Fibroblast of skin of left biceps (primary cell): Measurements from ENCODE around the gene EDEM3.
"Not testable (repeated sequence)": the region's sequence is repeated elsewhere in the genome, so short reads cannot be mapped to it uniquely, and the experiment has no call there.

Experiments used
- DNase-seq, 2 experiments: peaks; one replicate each; pipeline ENCODE4 v3.0.0-alpha.2; 2013; ENCODE audit warnings: low read depth in 2 of 2

The EDEM3 gene

DNA sequence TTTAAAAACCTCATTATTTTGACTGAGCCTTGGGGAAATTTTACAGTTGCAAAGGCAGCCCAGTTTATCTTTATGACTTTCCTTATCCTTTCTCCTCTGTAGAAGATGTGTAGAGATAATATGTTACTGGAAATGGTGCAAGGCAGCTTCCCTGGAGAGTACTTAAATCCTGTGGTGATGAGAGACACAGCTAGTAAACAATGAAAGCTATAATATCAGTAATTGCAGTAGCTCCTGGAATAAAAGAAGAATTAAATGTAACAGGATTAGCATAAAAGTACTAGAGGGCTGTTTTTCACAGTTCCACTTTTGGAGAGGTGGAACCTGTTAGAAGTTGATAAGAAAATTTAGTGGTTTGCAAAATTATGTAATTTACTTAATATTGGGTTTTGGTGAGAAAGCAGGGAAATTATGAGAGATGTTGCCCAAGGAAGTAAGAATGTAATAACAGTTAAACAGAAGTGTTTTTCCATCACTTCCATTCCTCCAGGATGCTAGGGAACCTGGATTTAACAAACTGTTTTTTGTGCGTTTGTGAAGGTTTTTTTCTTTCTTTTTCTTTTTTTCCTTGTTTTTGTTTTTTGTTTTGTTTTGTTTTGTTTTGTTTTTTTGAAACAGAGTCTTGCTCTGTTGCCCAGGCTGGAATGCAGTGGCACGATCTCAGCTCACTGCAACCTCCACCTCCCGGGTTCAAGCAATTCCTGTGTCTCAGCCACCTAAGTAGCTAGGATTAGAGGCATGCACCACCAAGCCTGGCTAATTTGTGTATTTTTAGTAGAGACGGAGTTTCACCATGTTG lies 15.7 kb upstream of the EDEM3 start:
- DNase-seq = no peak

DNA sequence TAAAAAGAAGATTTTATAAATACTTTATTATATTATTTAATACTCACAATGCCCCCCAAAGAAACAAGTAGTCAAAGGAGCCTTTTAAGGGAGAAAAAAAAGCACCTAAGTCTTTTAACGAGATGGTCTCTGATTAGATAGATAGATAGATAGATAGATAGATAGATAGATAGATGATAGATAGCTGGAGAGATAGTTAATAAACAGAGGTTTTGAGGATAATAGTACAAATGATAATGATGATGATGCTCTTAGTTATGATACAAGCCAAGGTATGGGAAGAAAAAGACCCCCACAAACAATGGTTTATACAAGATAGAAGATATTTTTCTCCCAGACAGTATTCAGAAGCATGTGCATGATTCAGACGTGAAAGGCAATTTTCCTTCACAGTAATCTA lies 14.6 kb upstream of the EDEM3 start:
- DNase-seq = no peak

DNA sequence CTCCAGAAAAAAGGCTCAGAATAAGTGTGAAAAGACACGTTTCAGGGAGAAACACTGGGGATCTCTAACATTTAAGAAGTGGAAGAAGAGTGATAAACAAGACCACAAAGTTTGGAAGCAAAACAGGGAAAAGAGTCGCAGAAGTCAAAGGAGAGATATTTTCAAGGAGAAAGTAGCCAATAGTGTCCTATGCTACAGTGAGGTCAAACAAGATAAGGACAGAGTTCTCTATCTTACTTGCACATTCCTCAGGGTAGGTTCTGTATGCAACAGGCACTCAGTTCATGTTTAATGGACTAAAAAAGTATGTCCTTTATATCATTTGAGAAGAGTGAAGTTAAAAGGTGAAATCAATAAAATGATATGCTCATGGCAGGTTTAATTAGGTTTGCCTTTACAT lies 13.8 kb upstream of the EDEM3 start:
- no peak for DNase-seq

DNA sequence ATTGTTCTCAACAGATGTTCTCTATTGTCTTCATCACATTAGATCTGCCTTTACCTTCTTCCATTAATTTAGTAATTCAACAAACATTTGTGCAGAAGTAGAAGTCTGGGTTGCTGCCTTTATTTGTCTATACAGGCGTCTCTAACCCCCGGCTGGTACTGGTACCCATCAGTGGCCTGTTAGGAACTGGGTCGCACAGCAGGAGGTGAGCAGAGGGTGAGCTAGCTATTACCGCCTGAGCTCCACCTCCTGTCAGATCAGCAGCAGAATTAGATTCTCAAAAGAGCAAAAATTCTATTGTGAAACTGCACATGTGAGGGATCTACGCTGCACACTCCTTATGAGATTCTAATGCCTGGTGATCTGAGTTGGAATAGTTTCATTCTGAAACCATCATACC lies 12.9 kb upstream of the EDEM3 start:
- DNase-seq = no peak

DNA sequence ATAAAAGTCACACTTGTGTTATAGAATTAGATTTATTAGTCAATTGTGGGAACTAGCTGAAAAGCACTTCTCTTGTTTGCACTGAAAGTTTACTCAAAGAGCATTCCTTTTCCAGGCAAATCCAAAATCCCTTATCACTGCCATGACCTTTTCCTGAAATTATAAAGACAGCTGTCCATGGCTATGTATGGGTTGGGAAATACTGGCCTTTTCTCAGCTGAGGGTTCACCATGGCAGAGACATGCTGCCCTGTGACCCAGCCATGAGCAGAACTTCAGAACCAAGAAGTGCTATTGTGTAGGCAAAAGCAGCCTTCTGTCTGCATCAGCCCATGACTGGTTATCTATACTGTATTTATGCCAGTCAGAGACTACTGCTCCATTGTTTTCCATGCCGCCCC lies 9.8 kb upstream of the EDEM3 start:
- DNase-seq = no peak

DNA sequence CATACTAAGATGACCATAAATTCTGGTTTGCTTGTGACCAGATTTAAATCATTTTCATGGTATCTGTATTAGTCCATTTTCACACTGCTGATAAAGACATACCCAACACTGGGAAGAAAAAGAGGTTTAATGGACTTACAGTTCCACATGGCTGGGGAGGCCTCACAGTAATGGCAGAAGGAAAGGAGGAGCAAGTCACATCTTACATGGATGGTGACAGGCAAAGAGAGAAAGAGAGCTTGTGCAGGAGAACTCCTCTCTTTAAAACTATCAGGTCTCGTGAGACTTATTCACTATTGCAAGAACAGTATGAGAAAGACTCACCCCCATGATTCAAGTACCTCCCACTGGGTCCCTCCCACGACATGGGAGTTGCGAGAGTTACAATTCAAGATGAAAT lies 8.9 kb upstream of the EDEM3 start:
- DNase-seq = not testable (repeated sequence)

DNA sequence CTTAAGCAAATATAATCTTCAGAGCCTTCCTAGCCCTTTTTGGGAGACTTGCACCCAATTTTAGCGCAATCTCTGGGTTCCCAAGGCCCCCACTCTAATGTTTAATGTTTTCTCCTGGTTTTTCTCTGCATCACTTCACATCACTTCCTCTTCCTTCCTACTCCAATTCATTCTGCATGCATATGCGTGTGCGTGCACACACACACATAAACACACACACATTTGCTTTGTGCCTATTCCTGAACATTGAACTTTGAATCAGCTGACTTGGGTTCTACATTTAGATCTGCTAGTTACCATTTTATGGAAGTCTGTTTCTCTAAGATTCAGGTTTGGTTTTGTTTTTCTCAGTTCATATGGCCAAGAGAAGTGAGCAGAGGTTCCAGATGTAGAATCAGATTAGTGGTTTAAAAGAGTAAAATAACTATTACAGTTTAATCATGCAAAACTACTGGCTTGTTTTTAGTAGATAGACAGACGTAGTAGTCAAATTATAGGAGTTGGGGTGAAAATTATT lies 7.4 kb upstream of the EDEM3 start:
- no peak for DNase-seq

DNA sequence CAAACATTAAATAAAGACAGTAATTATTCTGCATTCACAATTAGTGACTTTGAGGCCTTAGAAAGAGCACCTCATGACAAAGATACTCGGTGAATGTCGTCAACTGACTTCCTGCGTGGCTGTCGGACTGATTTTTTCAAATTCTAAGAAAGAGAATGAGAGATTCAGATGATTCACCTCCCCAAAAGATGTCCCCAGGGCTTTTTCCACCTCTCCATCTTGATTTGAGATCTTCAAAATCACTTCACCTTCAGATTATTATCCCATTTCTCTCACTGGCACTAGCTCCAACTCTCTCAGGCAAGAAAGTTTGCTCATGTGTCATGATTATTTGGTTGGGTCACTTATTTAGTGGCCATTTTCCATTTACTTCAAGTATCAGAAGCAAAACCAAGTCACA lies 5.0 kb upstream of the EDEM3 start:
- no peak for DNase-seq

DNA sequence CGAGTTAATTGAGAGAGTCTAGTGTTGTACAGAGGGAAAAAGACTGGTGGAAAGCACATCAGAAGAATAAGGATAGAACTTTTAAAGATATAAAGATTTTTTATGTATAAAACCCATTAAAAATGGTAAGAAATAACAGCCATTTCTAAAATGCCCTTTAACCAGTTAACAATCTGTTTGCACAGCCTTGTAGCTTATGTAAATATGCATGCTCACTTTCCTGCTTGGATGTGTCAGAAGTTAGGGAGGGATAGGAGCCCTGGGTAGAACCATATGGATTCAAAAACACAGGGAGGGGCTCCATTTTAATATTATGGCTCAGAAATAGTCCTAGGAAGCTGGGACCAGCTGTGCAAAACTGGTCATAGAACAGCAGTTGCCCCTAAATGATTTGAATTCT lies 4.5 kb upstream of the EDEM3 start:
- no peak for DNase-seq

DNA sequence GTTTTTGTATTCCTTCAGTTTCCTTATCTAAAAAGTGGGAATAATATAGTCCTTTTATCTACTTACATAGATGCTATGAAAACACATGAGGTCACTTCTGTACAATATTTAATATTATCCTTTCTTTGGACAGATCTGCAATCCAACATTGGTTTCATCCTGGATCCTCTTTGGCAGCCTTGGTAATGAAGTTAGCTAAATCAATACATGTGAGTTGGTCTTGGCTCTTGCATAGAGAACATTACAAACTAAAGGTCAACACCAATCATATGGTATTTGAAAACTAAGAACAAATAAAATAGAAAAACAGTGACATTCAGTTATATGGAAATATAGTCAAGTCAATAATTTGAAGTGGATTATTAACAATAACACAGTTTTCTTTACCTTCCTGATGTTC lies 3.2 kb upstream of the EDEM3 start:
- DNase-seq = no peak

DNA sequence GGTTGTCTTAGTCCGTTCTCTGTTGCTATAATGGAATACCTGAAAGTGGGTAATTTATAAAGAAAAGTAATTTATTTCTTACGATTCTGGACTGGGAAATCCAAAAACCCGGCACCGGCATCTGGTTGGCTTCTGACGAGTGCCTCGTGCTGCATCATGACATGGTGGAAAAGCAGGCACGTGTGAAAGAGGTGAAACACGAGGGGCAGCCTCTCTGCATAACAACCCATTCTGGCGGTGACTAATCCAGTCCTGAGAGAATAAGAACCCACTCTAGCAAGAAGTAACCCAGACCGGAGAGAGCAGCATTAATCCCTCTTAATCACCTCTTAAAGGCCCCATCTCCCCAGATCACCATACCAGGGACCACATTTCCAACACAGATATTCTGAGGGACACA lies 2.7 kb upstream of the EDEM3 start:
- DNase-seq = no peak

DNA sequence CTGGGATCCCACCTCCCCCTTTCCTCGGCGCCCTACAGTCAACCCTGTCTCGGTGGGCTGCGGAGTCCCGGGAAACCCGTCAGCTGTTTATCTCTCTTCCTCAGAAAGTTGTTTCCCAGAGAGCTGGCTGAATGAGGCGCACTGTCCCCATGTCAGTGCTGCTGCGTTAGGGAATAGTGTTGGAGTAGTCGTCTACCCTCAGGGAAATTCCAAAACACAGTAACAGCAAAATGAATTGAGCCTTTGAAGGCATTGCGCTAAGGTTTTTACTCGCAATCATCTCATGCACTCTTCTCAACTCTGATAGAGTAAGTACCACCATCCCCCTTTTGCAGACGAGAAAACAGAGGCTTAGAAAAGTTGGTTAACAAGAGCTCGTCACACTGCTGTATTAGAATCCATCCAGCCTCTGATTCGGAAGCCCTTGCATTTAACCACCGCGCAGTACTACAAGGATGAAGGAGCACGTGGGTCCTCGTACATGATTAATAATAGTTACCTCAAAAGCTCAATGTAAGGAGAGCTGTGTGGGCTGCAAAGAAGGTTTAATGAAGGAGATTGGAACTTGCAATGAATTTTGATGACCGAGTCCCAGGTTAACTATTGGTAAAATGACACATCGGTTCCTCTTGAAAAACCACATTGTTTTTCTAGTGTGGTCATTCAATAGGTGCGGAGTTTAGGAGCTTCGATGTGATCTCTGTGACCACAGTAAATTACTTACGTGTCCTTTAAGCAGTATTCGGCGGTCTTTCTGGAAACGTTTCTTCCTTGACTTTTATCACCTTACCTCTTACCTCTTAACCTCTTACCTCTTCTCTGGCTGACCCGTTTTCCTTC lies 788 bp upstream of the EDEM3 start:
- no peak for DNase-seq

DNA sequence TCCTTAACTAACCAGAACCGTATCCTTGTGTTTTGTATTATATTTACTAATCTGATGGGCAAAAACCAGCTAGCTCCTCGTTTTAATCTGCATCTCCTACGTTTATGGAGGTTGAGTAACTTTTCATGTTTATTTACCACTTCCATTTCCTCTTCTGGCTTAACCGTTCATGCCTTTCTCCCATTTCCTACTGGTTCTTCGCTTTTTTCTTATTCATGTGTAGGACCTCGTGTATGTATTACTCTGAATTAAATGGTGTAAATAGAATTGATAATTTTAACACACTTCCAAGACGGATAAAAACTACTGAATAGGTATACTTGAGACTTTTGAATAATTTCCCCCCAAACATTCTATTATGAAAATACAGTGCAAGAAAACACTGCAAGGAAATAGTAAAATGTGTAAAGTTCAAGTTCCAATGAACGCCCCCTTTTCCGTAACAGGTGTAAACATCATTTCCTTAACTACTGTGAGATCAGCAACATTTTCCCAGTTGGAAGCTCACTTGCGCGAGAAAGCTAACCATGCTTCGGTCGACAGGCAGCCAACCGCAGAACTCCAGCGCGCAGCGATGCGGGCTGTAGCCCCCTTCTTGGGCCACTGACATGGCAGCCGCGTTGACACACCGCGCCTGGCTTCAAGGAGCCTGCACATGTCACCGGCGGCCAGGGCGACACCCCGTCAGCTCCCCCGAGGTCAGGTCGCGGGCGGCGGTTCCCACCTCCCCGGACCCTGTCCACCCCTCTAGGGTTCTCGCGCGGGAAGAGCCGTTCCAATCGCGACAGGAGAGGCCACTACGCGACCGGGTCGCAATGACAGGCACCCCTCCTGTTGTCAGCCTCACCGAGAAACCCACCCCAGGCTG lies 816 bp downstream of the EDEM3 start:
- no peak for DNase-seq

DNA sequence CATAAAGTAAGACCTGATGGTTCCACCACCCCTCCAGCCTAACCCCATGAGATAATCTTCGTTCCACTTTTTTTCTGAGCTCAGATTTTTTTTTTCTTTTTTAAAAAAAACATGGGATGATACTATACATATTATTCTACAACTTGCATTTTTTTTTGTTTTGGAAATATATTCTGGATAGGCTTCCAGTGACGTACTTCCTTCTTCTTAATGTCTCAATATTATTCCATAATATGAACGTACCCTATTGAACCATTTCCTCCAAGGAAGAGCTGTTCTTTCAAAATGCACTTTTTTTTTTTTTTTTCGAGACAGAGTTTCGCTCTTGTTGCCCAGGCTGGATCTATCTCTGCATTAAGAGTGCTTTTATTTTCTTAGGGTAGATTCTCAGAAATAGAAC lies 1.5 kb downstream of the EDEM3 start:
- DNase-seq = no peak

DNA sequence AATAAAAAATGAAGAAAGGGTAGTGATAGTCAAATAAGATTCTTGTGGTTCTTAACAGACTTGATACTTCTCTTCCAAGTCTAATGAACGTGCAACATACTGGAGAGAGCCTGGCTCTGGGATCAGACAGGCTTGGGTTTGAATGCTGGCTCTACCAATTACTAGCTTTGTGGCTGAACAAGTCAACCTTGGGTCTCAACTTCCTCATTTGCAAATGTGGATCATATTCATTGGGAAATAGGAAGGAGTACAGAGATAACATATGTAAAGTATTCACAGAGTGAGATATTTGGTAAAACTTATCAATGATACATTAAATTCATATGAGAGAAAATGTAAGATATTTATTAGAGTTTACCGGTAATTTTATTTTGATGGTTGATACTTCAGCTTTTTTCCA lies 2.0 kb downstream of the EDEM3 start:
- DNase-seq = no peak

DNA sequence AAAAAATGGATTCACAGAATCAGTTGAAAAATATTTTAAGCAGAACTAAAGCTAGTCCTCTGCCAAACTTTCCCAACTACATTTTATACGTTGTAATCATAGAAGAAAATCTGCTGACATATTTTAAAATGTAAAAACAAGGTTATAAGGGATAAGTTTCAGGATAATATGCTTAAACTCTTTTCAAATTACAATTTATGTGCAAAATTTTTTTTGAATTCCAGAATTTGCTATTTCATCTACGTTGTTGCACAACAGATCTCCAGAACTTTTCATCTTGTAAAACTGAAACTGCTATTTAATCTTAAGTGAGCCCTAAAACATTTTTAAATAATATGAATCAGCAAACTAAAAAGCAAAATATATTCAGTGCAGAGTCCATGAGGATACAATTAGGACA lies 5.9 kb downstream of the EDEM3 start:
- DNase-seq = no peak

DNA sequence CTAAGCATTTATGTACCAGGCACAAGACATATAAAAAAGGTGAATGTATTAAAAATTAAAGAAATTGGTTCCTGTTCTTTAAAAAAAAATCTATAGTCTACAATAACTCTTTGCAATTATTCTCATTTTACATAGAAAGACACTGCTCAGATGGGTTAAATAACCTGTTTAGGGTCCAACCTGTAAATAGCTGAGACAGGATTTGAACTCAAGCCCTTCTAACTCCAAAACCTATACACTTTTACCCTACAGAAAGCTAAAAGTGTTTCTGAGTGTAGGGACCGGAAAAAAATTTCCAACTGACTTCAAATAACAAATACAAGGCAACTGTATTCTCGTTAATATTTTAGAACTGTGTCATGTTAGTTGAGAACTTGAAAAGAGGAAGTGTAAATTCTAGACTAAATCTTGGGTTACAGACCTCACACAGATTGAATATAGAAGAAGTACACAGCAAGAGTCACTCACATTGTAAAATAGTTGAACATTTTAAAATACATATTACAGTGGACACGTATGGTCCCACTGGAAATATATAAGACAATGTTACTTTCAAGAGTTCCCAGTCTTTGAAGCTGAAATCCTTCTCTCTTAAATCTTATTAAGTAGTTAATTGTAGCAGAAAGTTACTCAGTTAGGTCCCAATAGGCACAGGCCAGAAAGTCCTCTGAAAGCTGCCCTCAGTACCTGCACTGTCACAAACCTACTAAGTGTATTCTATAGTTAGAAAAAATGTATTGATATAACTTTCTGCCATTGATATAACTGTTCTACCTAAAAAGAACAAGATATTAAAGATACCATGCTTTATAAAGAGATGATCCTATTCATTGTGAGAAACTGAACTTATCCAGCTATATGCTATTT lies 7.3 kb downstream of the EDEM3 start:
- DNase-seq = no peak

DNA sequence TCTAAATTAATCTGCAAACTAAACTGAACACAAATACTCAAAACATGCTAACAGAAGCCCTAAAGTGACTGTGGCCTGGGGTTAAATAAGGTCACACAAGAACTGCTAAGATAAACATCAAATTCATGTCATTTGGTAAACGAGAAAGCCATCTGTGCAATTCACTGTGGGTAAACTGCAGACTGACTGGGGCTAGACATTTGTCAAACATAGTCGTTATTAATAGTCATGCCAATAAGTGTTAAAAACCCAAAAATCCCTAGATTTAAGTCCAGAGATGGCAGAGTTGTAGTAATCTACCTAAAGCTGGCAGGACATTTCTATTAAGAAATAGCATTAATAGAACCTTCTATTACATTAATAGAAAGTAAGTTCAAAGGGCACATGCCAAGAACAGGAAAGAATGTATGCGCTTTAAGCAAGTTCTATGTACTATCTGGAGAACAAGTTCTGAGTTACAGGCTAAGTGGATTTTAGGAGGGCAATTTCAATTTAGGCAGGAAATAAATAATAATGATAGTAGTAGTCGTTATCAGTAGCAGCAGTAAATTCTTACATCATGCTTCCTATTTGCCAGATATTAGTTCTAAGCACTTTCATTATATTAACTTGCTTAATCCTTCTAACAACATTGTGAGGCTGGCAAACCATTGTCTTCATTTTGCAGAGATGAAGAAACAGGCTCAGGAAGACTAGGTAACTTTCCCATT lies 8.6 kb downstream of the EDEM3 start:
- DNase-seq = no peak

DNA sequence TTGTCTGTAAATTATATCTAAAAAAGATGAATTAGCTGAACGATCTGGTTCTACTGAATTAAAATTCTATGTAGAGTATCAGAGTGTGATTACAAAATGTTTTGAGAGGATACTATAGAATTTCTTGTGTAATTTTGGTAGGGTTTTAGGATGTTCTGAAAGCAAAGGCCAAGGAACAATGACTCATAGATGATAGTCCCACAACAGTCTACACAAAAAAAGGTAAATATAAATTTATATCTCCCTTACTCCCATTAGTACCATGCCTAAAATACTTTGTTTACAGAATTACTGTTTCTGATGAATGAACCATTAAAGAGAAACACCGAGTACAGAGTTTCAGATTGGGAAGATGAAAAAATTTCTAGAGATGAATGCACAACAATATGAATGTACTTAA lies 9.5 kb downstream of the EDEM3 start:
- DNase-seq = no peak

DNA sequence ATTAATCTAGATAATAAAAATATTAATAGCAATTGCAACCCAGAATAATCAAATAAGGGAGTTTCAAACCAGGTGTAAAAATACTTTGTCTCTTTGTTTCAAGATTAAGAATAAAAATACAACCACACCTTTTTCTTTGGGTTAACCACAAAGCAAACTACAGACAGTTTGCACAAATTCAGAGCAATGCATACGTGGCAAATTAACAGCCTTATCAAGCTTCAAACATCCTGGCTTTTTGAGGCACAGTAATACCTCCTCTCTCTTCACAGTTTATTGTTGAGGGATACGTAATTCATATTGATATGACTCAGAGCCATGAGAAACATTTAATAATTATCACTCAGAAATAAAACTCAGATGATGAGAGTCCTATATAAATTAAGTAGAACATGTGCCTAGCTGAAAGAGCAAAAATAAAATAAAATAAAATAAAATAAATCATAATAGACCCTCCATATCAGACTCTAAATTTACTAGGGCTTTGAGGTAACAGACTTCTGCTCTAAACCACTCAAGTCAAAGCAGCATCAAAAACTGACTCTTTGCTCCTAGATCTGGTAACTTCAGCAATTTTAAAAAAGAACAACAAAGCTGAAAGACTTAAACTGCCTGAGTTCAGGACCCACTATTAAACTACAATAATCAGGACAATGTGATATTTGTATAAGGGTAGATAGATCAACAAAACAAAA lies 11.4 kb downstream of the EDEM3 start:
- no peak for DNase-seq
